ENCODE data around the gene REC114. TPM values are rescaled to one million over a fixed set of nuclear protein-coding genes. Genes with fewer than 3 reads are reported as not detected.
A peak's percentile ranks its signal among the peaks of the same experiment; 100 is the strongest.

The REC114 gene
- total RNA-seq, 1 experiment from 2014 or later: not detected

DNA sequence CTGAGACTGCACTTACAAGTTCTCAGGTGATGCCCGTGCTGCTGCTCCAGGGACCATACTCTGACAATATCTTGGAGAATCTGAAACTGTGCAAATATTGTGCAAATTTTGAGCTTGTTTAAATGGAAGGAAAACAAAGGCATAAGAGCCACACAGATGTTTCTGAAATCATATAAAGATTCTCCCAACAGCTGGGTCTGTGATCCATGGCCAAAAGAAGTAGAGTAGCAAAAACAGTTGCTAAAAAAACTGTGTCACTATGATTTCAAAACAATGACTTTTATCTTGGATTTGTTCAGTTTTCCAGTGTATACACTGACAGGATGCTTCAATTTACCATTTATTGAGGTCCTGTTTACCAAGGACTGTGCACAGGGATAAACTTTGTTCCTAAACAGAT lies 164.9 kb downstream of the REC114 start (continued):
- no peak for TF ChIP-seq AR (CRISPR knock-in tag; IDR thresholded peaks at IDR 0.05)
- TF ChIP-seq PRDM15 (CRISPR knock-in tag; IDR thresholded peaks at IDR 0.05): no peak
- TF ChIP-seq, protein P1, sequence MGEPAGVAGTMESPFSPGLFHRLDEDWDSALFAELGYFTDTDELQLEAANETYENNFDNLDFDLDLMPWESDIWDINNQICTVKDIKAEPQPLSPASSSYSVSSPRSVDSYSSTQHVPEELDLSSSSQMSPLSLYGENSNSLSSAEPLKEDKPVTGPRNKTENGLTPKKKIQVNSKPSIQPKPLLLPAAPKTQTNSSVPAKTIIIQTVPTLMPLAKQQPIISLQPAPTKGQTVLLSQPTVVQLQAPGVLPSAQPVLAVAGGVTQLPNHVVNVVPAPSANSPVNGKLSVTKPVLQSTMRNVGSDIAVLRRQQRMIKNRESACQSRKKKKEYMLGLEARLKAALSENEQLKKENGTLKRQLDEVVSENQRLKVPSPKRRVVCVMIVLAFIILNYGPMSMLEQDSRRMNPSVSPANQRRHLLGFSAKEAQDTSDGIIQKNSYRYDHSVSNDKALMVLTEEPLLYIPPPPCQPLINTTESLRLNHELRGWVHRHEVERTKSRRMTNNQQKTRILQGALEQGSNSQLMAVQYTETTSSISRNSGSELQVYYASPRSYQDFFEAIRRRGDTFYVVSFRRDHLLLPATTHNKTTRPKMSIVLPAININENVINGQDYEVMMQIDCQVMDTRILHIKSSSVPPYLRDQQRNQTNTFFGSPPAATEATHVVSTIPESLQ (CRISPR knock-in tag; IDR thresholded peaks at IDR 0.05): no peak

GRCh38 chr15:73608475-73608874 lies 165.5 kb downstream of the REC114 start:
- ATAC-seq: no peak
- no peak for DNase-seq (ENCODE audit: low spot score)
- Mint-ChIP-seq H3K27me3 (ENCODE audit: low read depth) (0 out of 2 replicates have a peak, but pooled peaks cover 2% of the 10 kb centered on the region), H3K4me1 (peaks cover 46% of the 10 kb centered on the region), H3K27ac (peak overlapping the region; percentile 3; the same call in 1 of the 2 replicates), H3K9me3 (no peaks in the 10 kb centered on the region), H3K36me3 (no peaks in the 10 kb centered on the region), H3K4me3 (no peak overlapping the region)
- ChIA-PET POLR2A (no interaction called here), CTCF (interaction anchor here (1.6 to 10.5 kb wide), 2 partner anchors 27 to 91 kb away, joined by 6 to 74 read pairs; no protein-coding TSS in a partner anchor)
- TF ChIP-seq TEAD4 (CRISPR knock-in tag; IDR thresholded peaks at IDR 0.05): no peak
- TF ChIP-seq CREB1 (CRISPR knock-in tag; IDR thresholded peaks at IDR 0.05): no peak
- TF ChIP-seq, protein P2, sequence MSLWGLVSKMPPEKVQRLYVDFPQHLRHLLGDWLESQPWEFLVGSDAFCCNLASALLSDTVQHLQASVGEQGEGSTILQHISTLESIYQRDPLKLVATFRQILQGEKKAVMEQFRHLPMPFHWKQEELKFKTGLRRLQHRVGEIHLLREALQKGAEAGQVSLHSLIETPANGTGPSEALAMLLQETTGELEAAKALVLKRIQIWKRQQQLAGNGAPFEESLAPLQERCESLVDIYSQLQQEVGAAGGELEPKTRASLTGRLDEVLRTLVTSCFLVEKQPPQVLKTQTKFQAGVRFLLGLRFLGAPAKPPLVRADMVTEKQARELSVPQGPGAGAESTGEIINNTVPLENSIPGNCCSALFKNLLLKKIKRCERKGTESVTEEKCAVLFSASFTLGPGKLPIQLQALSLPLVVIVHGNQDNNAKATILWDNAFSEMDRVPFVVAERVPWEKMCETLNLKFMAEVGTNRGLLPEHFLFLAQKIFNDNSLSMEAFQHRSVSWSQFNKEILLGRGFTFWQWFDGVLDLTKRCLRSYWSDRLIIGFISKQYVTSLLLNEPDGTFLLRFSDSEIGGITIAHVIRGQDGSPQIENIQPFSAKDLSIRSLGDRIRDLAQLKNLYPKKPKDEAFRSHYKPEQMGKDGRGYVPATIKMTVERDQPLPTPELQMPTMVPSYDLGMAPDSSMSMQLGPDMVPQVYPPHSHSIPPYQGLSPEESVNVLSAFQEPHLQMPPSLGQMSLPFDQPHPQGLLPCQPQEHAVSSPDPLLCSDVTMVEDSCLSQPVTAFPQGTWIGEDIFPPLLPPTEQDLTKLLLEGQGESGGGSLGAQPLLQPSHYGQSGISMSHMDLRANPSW (CRISPR knock-in tag; conservative IDR thresholded peaks at IDR 0.05; ENCODE audit: low read depth): no peak
- TF ChIP-seq, protein P3, sequence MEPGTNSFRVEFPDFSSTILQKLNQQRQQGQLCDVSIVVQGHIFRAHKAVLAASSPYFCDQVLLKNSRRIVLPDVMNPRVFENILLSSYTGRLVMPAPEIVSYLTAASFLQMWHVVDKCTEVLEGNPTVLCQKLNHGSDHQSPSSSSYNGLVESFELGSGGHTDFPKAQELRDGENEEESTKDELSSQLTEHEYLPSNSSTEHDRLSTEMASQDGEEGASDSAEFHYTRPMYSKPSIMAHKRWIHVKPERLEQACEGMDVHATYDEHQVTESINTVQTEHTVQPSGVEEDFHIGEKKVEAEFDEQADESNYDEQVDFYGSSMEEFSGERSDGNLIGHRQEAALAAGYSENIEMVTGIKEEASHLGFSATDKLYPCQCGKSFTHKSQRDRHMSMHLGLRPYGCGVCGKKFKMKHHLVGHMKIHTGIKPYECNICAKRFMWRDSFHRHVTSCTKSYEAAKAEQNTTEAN (CRISPR knock-in tag; IDR thresholded peaks at IDR 0.05): no peak
- no peak for TF ChIP-seq JAZF1 (CRISPR knock-in tag; IDR thresholded peaks at IDR 0.05)
- TF ChIP-seq EMX1 (CRISPR knock-in tag; IDR thresholded peaks at IDR 0.05): no peak
- TF ChIP-seq OVOL2 (CRISPR knock-in tag; IDR thresholded peaks at IDR 0.05; ENCODE audit: borderline replicate concordance): no peak
- TF ChIP-seq MYBL2 (CRISPR knock-in tag; IDR thresholded peaks at IDR 0.05): no peak
- TF ChIP-seq, protein P4, sequence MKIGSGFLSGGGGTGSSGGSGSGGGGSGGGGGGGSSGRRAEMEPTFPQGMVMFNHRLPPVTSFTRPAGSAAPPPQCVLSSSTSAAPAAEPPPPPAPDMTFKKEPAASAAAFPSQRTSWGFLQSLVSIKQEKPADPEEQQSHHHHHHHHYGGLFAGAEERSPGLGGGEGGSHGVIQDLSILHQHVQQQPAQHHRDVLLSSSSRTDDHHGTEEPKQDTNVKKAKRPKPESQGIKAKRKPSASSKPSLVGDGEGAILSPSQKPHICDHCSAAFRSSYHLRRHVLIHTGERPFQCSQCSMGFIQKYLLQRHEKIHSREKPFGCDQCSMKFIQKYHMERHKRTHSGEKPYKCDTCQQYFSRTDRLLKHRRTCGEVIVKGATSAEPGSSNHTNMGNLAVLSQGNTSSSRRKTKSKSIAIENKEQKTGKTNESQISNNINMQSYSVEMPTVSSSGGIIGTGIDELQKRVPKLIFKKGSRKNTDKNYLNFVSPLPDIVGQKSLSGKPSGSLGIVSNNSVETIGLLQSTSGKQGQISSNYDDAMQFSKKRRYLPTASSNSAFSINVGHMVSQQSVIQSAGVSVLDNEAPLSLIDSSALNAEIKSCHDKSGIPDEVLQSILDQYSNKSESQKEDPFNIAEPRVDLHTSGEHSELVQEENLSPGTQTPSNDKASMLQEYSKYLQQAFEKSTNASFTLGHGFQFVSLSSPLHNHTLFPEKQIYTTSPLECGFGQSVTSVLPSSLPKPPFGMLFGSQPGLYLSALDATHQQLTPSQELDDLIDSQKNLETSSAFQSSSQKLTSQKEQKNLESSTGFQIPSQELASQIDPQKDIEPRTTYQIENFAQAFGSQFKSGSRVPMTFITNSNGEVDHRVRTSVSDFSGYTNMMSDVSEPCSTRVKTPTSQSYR (CRISPR knock-in tag; IDR thresholded peaks at IDR 0.05): no peak
- TF ChIP-seq GRHL2 (CRISPR knock-in tag; IDR thresholded peaks at IDR 0.05; ENCODE audit: insufficient replicate concordance, severe bottlenecking): no peak
- no peak for TF ChIP-seq NFATC4 (CRISPR knock-in tag; IDR thresholded peaks at IDR 0.05)
- TF ChIP-seq SMAD3 (CRISPR knock-in tag; IDR thresholded peaks at IDR 0.05; ENCODE audit: borderline replicate concordance): no peak
- no peak for TF ChIP-seq NR3C1 (CRISPR knock-in tag; conservative IDR thresholded peaks at IDR 0.05; ENCODE audit: low read depth)
- TF ChIP-seq GABPB1 (CRISPR knock-in tag; IDR thresholded peaks at IDR 0.05): no peak
- TF ChIP-seq GTF2I (CRISPR knock-in tag; conservative IDR thresholded peaks at IDR 0.05): no peak
- no peak for TF ChIP-seq NR1H2 (CRISPR knock-in tag; IDR thresholded peaks at IDR 0.05)
